HL-60/S4 treated with phorbol 12-myristate 13-acetate at 8.2 ng/mL for 4 days and 3 days (cell line): ENCODE results near the gene CALM3.

Experiments
- in situ Hi-C: fragments of 300-500 bp; cut with MboI; formaldehyde crosslinking; loops from 2 replicates; pipeline ENCODE4 v1.15.0; 2022; ENCODE audit warnings: low sequenced_read_pairs

The CALM3 gene

DNA sequence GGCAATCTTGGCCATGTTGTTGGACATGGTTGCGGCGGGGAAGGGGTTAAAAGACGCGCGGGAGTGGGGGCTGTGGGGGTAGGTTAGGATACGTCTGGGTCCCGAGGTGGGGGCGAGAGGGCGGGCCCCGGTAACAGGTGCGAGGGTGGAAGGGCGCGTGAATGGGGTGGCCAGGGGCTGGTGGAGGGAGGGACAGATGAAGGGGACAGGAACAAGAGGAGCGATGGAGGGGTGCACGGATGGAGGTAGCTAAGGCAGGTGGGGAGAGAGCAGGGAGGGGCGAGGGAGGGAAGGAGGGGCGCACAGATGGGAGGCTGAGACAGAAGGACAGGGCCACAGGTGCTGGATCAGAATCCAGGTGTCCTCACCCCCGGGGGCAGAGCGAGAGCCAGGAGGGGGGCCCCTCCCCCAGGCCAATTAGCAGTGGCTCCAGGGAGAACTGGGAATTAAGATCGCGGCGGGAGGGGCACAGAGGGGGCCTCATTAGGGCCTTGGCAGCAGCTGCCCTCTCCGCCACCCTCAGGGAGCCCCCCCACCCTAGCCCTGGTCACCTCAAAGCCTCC is 33.6 kb downstream of the CALM3 start:
- in situ Hi-C loops = no loop called here

DNA sequence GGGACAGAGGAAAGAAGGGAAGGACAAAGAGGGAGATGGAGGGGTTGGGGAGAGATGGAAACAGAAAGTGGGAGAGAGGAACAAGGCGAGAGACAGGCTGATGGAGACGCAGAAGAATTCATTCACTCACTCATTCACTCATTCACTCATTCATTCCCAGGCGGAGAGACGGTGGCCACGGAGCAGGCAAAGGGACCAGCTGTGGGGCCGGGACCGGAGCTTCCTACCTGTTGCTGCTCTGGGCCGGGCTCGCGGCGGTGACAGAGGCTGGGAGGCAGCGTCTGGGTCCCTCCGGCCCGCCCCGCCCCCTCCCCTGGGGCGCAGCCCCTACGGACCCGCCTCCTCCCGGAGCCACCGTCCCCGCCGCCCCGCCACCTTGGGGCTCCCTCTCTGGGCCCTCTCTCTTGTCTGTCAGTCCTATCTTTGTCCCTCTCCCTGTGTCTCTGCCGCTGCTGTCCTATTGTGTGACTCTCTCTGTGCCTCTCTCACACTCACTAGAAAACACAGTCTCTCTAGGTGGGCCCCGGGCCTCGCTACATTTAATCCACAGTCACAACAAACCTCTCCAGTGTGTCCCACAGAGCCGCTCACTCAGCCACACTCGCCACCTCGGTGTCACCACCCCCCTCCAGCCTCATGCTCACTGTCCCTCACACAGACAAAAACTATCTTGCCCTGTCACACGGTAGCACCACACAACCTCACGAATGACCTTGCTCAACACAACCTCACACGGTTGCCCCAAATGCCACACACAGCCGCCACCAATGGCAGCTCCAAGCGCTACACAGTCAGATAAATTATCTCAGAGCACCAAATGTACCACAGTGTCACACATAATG is 35.0 kb downstream of the CALM3 start, which contains the start of gene GNG8:
GNG8 (minus strand) TSS at position 283 of the 842 bp plus-strand sequence. CDS start 1,520 bp downstream, outside the sequence.
- in situ Hi-C loops = no loop called here

- in situ Hi-C loops = no loop called here
Measured at GRCh38 chr19:46637224-46637623, 36.1 kb downstream of the CALM3 start.

- in situ Hi-C loops = no loop called here
Measured at GRCh38 chr19:46639358-46640182, 38.4 kb downstream of the CALM3 start.

- in situ Hi-C loops = no loop called here
Measured at GRCh38 chr19:46640656-46641055, 39.5 kb downstream of the CALM3 start.

DNA sequence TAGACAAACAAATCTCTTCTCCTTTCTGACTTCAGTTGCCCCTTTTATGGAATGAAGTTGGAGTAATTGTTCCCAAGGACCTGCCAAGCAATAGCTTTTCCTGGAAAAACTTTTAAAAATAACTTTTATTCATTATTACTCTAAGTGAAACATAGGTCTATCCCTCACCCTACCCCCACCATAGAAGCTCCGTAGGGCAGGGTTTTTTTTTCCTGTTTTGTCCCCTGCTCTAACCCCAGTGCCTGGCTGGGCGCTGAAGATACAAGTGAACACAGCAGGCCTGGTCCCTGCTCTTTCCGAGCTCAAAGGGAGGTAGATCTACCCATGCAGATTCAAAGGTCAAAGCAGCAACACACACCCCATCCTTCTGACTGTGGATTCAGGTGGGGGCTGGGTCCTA is 43.6 kb downstream of the CALM3 start:
- in situ Hi-C loops = no loop called here

GRCh38 chr19:46646402-46646801 is 45.3 kb downstream of the CALM3 start:
- in situ Hi-C loops = no loop called here

DNA sequence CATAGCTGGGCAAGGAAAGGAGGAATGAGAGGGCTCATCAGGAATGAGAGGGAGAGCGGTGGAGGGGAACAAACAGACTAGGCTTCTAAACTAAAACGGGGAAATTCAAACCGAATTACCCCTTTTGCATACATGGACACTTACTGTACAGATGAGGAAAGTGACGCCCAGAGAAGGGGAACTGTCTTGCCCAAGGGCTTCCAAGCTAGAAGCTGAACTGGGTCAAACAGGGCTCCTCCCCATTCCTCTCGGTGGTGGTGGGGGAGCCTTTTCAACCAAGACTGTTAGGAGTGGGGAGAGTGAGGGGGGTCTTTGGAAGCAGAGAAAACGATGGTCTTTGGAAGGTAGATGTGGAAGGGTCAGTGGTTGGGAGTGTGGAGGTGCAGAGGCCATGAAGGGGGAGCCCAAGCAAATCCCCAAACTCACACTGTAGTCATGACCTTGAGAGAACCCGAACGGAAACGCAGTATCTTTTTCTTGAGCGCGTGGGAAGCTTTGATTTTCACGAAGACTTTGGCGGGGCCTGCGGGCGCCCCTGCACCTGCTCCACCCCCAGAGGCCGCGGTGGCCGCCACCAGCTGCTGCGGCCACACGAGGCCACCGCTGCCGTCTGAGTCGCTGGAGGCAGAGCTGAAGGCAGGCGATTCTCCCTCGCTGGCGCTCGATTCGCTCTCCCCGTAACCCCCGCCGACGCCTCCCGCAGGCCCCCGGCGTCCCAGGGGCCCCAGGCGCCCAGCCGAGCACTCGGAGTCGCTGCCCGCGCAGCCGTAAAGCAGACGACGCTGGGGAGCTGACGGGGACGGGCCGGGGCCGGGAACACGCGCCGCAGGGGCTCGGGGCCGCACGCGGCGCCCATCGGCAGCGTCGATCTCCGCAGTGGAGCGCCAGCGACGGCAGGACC is 47.2 kb downstream of the CALM3 start:
- in situ Hi-C loops = no loop called here

DNA sequence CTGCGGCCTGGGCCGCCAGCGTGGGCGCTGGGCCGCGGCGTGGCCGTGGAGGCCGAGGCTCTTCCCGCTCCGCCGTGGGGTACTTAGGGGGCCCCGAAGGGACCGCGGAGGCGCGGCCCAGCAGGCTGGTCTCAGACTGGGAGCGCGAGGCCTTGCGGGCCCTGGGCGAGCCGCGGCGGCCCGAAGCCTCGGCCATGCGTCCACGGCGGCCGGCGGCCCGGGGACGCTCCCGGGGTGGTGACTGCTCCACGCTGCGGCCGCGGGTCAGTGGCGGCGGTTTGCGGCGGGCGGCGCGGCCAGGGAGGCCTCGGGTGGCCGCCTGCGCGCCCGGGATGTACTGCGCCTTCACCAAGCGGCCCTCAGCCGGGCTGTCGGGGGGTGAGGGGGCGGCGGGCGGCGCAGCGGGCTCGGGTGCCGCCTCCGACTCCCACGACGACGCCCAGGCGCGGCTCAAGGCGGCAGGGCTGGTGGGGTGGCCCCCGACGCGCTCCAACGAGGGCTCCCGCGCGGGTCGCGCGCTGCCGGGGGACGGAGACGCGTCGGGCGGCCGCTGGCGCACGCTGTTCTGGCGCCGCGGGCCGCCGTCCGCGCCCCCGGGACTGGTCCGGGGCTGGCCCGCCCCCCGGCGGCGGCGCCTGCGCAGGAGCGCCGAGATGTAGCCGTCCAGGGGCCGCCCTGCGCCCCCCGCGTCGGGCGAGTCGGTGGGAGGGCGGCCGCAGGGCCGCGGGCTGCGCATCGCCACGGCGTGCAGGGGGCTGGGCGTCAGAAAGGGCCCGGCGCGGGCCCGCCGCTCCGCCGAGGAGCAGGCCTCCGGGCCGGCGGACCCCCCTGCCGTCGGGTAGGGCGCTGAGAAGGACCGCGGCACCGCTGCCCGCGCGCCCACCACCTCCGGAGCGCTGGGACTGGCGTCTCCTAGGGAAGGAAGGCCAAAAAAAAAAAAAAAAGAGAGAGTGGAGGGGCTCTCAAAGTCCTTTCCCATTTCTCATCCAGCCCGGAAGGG is 48.1 kb downstream of the CALM3 start:
- in situ Hi-C loops = no loop called here

DNA sequence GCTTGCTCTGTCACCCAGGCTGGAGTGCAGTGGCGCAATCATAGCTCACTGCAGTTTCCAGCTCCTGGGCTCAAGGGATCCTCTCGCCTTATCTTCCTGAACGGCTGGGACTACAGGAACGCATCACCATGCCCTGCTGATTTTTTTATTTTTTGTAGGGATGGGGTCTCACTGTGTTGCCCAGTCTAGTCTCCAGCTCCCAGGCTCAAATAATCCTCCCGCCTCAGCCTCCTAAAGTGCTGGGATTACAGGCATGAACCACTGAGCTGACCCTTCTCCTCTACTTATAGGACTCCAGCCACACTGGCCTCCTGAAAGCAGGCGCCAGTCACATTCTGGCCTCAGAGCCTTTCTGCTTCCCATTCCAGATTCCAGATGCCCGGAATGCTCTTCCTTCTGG is 49.3 kb downstream of the CALM3 start:
- in situ Hi-C loops = no loop called here

DNA sequence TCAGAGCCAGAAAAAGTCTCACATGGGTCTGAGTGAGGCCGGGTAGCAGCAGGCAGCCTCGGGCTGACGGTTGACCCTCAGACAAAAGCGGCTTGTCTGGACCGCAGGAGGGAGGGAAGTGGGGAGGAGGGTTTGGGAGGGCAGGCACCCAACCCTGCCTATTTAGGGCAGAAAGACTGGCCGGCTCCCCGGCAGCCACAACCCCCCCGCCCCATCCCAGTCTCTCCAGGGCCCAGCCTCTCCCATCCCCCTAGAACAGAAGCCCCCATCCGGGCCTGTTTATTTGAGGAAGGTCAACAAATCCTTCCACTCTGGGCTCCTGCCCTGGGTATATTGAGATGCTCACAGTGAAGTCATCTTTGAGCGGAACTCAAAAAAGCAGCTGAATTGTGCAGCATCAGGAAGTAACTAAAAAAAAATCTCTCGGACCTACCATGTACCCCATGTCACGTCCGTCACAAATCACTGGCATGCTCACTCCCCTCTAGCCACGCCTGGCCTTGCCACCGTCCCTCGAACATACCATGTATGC is 53.6 kb downstream of the CALM3 start:
- in situ Hi-C loops = no loop called here

DNA sequence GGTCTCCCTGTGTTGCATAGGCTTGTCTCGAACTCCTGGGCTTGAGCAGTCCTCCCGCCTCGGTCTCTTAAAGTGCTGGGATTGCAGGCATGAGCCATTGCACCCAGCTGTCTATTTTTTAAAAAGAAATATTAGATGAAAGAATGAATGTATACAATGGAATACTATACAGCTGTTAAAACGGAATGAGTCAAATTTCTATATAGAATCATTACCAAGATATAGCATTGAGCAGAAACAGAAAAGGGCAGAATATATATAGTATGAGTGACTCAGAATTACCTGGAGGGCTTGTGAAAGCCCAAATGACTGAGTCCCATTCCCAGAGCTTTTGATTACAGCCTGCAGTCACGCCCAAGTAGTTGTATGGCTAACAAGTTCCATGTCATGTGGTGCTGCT is 55.4 kb downstream of the CALM3 start:
- in situ Hi-C loops = no loop called here

GRCh38 chr19:46659151-46660007 is 58.2 kb downstream of the CALM3 start:
- in situ Hi-C loops = no loop called here

DNA sequence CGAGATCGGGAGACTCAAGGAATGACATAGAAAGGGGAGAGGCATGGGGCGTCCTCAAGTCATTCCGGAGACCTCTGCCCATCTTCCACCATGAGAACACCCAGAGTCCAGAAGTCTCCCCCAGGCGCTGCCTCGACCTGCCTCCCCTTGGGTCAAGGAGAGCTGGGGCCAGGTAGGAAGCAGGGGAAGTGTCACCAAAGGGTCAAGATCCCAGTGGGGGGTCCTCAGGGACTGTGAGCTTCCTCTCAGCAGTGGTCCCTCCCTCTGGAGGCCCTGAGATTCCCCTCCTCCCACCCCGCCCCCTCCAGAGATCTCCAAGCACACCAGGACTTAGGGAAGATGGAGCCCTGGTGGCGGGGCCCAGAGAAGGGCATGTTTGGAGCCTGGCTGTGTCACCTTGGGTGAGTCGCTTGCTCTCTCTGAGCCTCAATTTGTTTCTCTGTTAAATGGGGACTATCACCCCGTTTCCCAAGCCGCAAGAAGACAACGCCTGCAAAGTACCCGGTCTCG is 58.9 kb downstream of the CALM3 start:
- in situ Hi-C loops = no loop called here
